GM19324 (cell line): ENCODE data around the gene NSUN6.
A peak's percentile ranks its signal among the peaks of the same experiment; 100 is the strongest.

Experiments
- ATAC-seq: cut with Tn5 transposase; IDR thresholded peaks from one replicate; pipeline ENCODE4 v1.9.1; 2021; ENCODE audit warnings: mild to moderate bottlenecking, moderate library complexity; ENCODE audit not compliant: unreplicated experiment, low FRiP score

Gene NSUN6

GRCh38 chr10:18505456-18506118 is 145.8 kb downstream of the NSUN6 start:
- no peak for ATAC-seq

- no peak for ATAC-seq
These were observed 147.2 kb downstream of the NSUN6 start for GRCh38 chr10:18504161-18504560.

- peak; percentile 17 for ATAC-seq
These were observed 149.8 kb downstream of the NSUN6 start for GRCh38 chr10:18501629-18502028.

- ATAC-seq, result peak; percentile 93
These were observed 150.2 kb downstream of the NSUN6 start for GRCh38 chr10:18501198-18501597.

GRCh38 chr10:18500576-18500975 is 150.8 kb downstream of the NSUN6 start:
- ATAC-seq, result no peak

GRCh38 chr10:18498998-18499397 is 152.4 kb downstream of the NSUN6 start:
- no peak for ATAC-seq

DNA sequence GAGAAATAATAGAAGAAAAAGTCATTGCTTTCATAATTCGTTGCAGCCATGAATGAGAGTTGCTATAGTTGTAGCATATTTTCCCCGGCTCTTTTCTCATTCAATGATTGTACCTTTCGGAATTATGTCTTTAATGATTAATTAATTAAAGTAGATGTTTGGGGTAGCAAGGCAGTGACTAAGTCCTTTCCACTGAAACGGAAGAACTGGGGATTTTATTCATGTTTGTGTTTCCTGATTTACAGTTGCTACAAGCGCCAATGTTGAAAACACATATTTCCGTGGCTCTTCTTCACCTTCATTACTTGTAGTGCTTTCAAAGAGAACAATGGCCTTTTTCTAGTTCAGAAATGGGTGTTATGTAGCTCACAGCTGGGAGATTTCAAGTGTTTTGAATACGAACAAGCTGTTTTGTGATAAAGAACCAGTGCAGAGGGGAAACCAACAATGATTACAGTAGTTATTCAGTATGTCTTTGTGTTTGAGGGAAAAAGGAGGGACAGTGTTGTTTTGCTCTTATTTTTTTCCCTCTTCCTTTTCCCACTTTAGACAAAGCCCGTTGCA is 153.5 kb downstream of the NSUN6 start:
- no peak for ATAC-seq
